Uterus (tissue), 2 donors: ENCODE measurements around the gene ZMAT3.

Experiments
- POLR2A ChIP-seq, 2 donors: fragments of 450-650 bp; IDR thresholded peaks; one replicate each; pipeline ENCODE4 v1.6.1; 2016; ENCODE audit warnings: antibody characterized with exemption in 2 of 2, mild to moderate bottlenecking in 1 of 2, moderate library complexity in 1 of 2
- TF ChIP-seq, protein P1 (sequence below), 4 experiments: fragments of 200-600 bp in 2 of 4; fragments of 450-650 bp in 2 of 4; sonication (generic) in 2 of 4; IDR thresholded peaks; one replicate each; pipeline ENCODE4 v1.5.1; 2016 to 2019; ENCODE audit warnings: antibody characterized with exemption in 4 of 4, mild to moderate bottlenecking in 2 of 4, moderate library complexity in 1 of 4

DNA sequence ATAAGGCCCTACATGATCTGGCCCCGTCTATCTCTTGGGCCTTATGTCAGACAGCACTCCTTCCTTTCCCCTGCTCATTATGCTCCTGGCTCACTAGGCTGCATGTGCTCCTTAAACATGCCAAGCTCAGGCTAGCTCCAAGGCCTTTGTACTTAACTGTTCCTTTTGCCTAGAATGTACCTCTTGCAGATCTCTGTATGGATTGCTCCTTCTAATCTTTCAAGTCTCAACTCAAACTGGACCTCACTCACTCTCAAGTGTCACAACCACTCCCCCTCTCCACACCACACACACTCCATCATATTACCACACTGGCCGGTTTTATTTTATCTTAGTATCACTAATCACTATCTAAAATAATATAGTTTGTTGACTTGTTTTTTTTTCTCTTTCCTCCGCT is 36.4 kb downstream of the ZMAT3 start:
- no peak for TF ChIP-seq POLR2A (IDR thresholded peaks at IDR 0.05)
- TF ChIP-seq, protein P1, sequence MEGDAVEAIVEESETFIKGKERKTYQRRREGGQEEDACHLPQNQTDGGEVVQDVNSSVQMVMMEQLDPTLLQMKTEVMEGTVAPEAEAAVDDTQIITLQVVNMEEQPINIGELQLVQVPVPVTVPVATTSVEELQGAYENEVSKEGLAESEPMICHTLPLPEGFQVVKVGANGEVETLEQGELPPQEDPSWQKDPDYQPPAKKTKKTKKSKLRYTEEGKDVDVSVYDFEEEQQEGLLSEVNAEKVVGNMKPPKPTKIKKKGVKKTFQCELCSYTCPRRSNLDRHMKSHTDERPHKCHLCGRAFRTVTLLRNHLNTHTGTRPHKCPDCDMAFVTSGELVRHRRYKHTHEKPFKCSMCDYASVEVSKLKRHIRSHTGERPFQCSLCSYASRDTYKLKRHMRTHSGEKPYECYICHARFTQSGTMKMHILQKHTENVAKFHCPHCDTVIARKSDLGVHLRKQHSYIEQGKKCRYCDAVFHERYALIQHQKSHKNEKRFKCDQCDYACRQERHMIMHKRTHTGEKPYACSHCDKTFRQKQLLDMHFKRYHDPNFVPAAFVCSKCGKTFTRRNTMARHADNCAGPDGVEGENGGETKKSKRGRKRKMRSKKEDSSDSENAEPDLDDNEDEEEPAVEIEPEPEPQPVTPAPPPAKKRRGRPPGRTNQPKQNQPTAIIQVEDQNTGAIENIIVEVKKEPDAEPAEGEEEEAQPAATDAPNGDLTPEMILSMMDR (IDR thresholded peaks at IDR 0.05), result no peak
